IMR-90 (cell line): Measurements from ENCODE around the gene RAI1. TPM values are rescaled to one million over a fixed set of nuclear protein-coding genes. Genes with fewer than 3 reads are reported as not detected.

Experiments
- ATAC-seq: fragments of 200-7000 bp; cut with Tn5 transposase; 2 replicates; pipeline ENCODE4 v1.9.1; 2020; ENCODE audit warnings: low read depth, mild to moderate bottlenecking, moderate library complexity
- BruUV-seq: library from RNA; stranded (reverse); fragments of 400-500 nt; replicated peaks from 2 replicates; lab custom pipeline; 2021; lab: Mats Ljungman, UMichigan
- CTCF ChIA-PET: fragments of 300-600 bp; formaldehyde crosslinking; extraction: SDS; loops from one replicate; lab custom pipeline; 2021; ENCODE audit warnings: antibody characterized with exemption; lab: Yijun Ruan, JAX
- POLR2A ChIA-PET: fragments of 300-600 bp; sonication (Branson Sonifier 250); formaldehyde crosslinking; loops from one replicate; lab custom pipeline; 2022; ENCODE audit warnings: antibody characterized with exemption; ENCODE audit not compliant: unreplicated experiment; lab: Charles Lee
- DNase-seq: peaks from one replicate; pipeline ENCODE4 v3.0.0; 2013
- H2AFZ ChIP-seq: replicated peaks from 2 replicates; pipeline ENCODE3; 2013; ENCODE audit warnings: low read length, mild to moderate bottlenecking; ENCODE audit not compliant: poor library complexity
- H2AK5ac ChIP-seq: 2 replicates; pipeline ENCODE4 v1.6.1; 2013; ENCODE audit warnings: low read depth, low read length, inconsistent platforms
- H2AK9ac ChIP-seq: replicated peaks from 2 replicates; pipeline ENCODE3; 2013; ENCODE audit warnings: mild to moderate bottlenecking, low read depth, low read length, moderate library complexity; ENCODE audit not compliant: poor library complexity
- H2BK120ac ChIP-seq: 2 replicates; pipeline ENCODE4 v1.6.1; 2013; ENCODE audit warnings: low read depth, low read length, inconsistent platforms
- H2BK15ac ChIP-seq: 3 replicates; pipeline ENCODE4 v1.6.1; 2013; ENCODE audit warnings: low read depth, low read length, inconsistent platforms
- H2BK20ac ChIP-seq: 2 replicates; pipeline ENCODE4 v1.6.1; 2013; ENCODE audit warnings: low read depth, mild to moderate bottlenecking, inconsistent platforms, low read length, moderate library complexity
- H2BK5ac ChIP-seq: 2 replicates; pipeline ENCODE4 v1.6.1; 2013; ENCODE audit warnings: mild to moderate bottlenecking, low read depth, low read length, inconsistent platforms; ENCODE audit not compliant: poor library complexity, severe bottlenecking
- H3K14ac ChIP-seq: replicated peaks from 2 replicates; pipeline ENCODE4 v1.6.1; 2013; ENCODE audit warnings: low read depth, low read length, inconsistent platforms
- H3K18ac ChIP-seq: 2 replicates; pipeline ENCODE4 v1.6.1; 2013; ENCODE audit warnings: low read depth, low read length, control low read depth
- H3K23ac ChIP-seq: 2 replicates; pipeline ENCODE4 v1.6.1; 2013; ENCODE audit warnings: low read depth, low read length, inconsistent platforms
- H3K27ac ChIP-seq: 2 replicates; pipeline ENCODE4 v1.5.1; 2013; ENCODE audit warnings: mild to moderate bottlenecking, control low read depth, low read length; ENCODE audit not compliant: insufficient read depth
- H3K27me3 ChIP-seq: 2 replicates; pipeline ENCODE4 v1.6.1; 2013; ENCODE audit warnings: low read length; ENCODE audit not compliant: control insufficient read depth, insufficient read depth
- H3K36me3 ChIP-seq: 2 replicates; pipeline ENCODE4 v1.6.1; 2013; ENCODE audit warnings: low read length, mixed read lengths; ENCODE audit not compliant: control insufficient read depth, insufficient read depth
- H3K4ac ChIP-seq: 2 replicates; pipeline ENCODE4 v1.6.1; 2013; ENCODE audit warnings: low read depth, low read length, inconsistent platforms
- H3K4me1 ChIP-seq: 2 replicates; pipeline ENCODE4 v1.6.1; 2013; ENCODE audit warnings: low read length, mixed read lengths; ENCODE audit not compliant: control insufficient read depth, insufficient read depth
- H3K4me2 ChIP-seq: 2 replicates; pipeline ENCODE4 v1.6.1; 2013; ENCODE audit warnings: low read depth, mild to moderate bottlenecking, control low read depth, low read length, moderate library complexity
- H3K4me3 ChIP-seq: 2 replicates; pipeline ENCODE4 v1.5.1; 2013; ENCODE audit warnings: low read depth, mild to moderate bottlenecking, control low read depth, low read length, moderate library complexity; ENCODE audit not compliant: insufficient read depth
- H3K56ac ChIP-seq: 2 replicates; pipeline ENCODE4 v1.6.1; 2013; ENCODE audit warnings: low read length, inconsistent platforms; ENCODE audit not compliant: insufficient read depth; ENCODE audit errors: extremely low read depth
- H3K79me1 ChIP-seq, 2 experiments: 2 replicates each; pipeline ENCODE4 v1.6.1; 2013; ENCODE audit warnings: low read length in 2 of 2, inconsistent platforms in 1 of 2, low read depth in 1 of 2
- H3K9ac ChIP-seq: 2 replicates; pipeline ENCODE4 v1.6.1; 2013; ENCODE audit warnings: low read depth, low read length, control low read depth
- H3K9me1 ChIP-seq: 2 replicates; pipeline ENCODE4 v1.6.1; 2013; ENCODE audit warnings: low read length, inconsistent platforms; ENCODE audit not compliant: insufficient read depth
- H3K9me3 ChIP-seq: 2 replicates; pipeline ENCODE4 v1.6.1; 2013; ENCODE audit warnings: low read length; ENCODE audit not compliant: control insufficient read depth, insufficient read depth
- H4K20me1 ChIP-seq: 2 replicates; pipeline ENCODE4 v1.6.1; 2013; ENCODE audit warnings: low read length, inconsistent platforms; ENCODE audit not compliant: insufficient read depth
- H4K5ac ChIP-seq: 2 replicates; pipeline ENCODE4 v1.6.1; 2013; ENCODE audit warnings: mild to moderate bottlenecking, low read depth, low read length, control low read depth
- H4K8ac ChIP-seq, 2 experiments: 2 replicates each; pipeline ENCODE4 v1.6.1; 2013; ENCODE audit warnings: low read depth in 2 of 2, low read length in 2 of 2, control low read depth in 1 of 2, inconsistent platforms in 1 of 2
- H4K91ac ChIP-seq: 2 replicates; pipeline ENCODE4 v1.6.1; 2013; ENCODE audit warnings: low read depth, low read length, inconsistent platforms; ENCODE audit not compliant: insufficient read depth
- CEBPB ChIP-seq: IDR thresholded peaks from 2 replicates; pipeline ENCODE4 v1.6.1; 2012; ENCODE audit warnings: low read depth, low read length, improper control_type of control experiment
- FOS ChIP-seq: fragments of 150-350 bp; IDR thresholded peaks from 2 replicates; pipeline ENCODE4 v1.6.1; 2016; ENCODE audit warnings: low read depth, low read length
- MXI1 ChIP-seq: IDR thresholded peaks from 2 replicates; pipeline ENCODE4 v1.6.1; 2012; ENCODE audit warnings: low read depth, mild to moderate bottlenecking, low read length, moderate library complexity, borderline replicate concordance
- NFE2L2 ChIP-seq: fragments of 150-350 bp; IDR thresholded peaks from 2 replicates; pipeline ENCODE4 v1.6.1; 2016; ENCODE audit warnings: low read depth, mild to moderate bottlenecking, low read length
- POLR2A ChIP-seq: IDR thresholded peaks from 2 replicates; pipeline ENCODE4 v1.6.1; 2012; ENCODE audit warnings: mild to moderate bottlenecking, low read depth, low read length
- RFX5 ChIP-seq: IDR thresholded peaks from 2 replicates; pipeline ENCODE4 v1.8.0; 2012; ENCODE audit warnings: low read depth, mild to moderate bottlenecking, low read length, moderate library complexity
- SMC3 ChIP-seq: fragments of 150-350 bp; IDR thresholded peaks from 2 replicates; pipeline ENCODE4 v1.6.1; 2016; ENCODE audit warnings: low read depth, mild to moderate bottlenecking, antibody characterized with exemption, low read length, moderate library complexity
- WGBS, 2 experiments: methylation state at CpG; one replicate each; pipeline versions ENCODE4 v1.1.5 to v1.1.7; 2013; ENCODE audit warnings: missing lambda C conversion rate in 2 of 2; ENCODE audit not compliant: insufficient read length in 1 of 2; ENCODE audit errors: extremely low coverage in 2 of 2; 5-methylcytosine and 5-hydroxymethylcytosine counted together
- dilution Hi-C: fragments of 300-500 bp; cut with HindIII; formaldehyde crosslinking; loops from one replicate; pipeline ENCODE4 v1.14.3; 2018; ENCODE audit warnings: low sequenced_read_pairs; ENCODE audit not compliant: unreplicated experiment
- in situ Hi-C: fragments of 300-500 bp; cut with MboI; formaldehyde crosslinking; loops from 3 replicates; pipeline ENCODE4 v1.14.3; 2019; ENCODE audit warnings: low sequenced_read_pairs, inconsistent platforms, mixed read lengths
- intact Hi-C: fragments of 100-400 bp; cut with micrococcal nuclease; formaldehyde crosslinking; loops from 2 replicates; pipeline ENCODE4 v1.10.0; 2022
- polyA plus RNA-seq, 3 experiments: library from polyadenylated mRNA; depleted of rRNA; stranded (reverse); fragments of >200 nt; gene quantifications; 2 replicates each; pipeline ENCODE4 v1.2.3, GENCODE V29; 2012; ENCODE audit warnings: low replicate concordance in 1 of 3
- total RNA-seq: library from RNA; depleted of rRNA; stranded (reverse); fragments of >200 nt; gene quantifications from 2 replicates; pipeline ENCODE4 v1.2.3, GENCODE V29; 2012
- TF ChIP-seq, protein P1 (sequence below): fragments of 150-350 bp; IDR thresholded peaks from 2 replicates; pipeline ENCODE4 v1.6.1; 2016; ENCODE audit warnings: low read depth, mild to moderate bottlenecking, low read length, moderate library complexity, borderline replicate concordance
- TF ChIP-seq, protein P2 (sequence below): fragments of 150-350 bp; IDR thresholded peaks from 2 replicates; pipeline ENCODE4 v1.6.1; 2017; ENCODE audit warnings: mild to moderate bottlenecking, antibody characterized with exemption, low read length, low read depth
- TF ChIP-seq, protein P3 (sequence below): conservative IDR thresholded peaks from 2 replicates; pipeline ENCODE4 v1.5.1; 2012; ENCODE audit warnings: mild to moderate bottlenecking, low read depth, low read length, improper control_type of control experiment

The RAI1 gene
- total and polyA plus RNA-seq, 2 of the 4 experiments (the other 2 are of a cell fraction), result 1.8 to 10.5 TPM

DNA sequence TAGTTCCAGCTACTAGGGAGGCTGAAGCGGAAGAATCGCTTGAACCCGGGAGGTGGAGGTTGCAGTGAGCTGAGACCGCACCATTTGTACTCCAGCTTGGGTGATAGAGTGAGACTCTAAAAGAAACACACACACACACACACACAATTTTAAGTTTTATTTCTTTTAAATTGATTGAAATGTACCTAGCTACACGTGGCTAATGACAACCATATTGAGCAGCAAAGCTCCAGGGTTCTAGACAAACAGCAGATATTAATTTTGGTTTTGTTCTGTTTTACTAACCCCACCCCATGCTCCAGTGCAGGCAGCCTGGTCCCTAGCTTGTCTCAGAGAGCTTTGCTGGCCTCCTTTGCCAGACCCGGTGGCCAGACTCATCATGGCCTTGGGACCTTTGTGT, 16.0 kb upstream of the RAI1 start:
- ChIA-PET POLR2A (no interaction called here), CTCF (interaction anchor here (0.7 kb wide), 1 partner anchor 14 kb away, joined by 6 read pairs; no protein-coding TSS in a partner anchor)
- Histone ChIP-seq H3K4ac (no peak overlapping the region), H2AK9ac (no peak overlapping the region), H3K23ac (no peak overlapping the region), H3K18ac (no peak overlapping the region), H3K4me1 (peaks cover 8% of the 10 kb centered on the region), H4K8ac (no peak overlapping the region), H3K27me3 (no peaks in the 10 kb centered on the region; the same call in 1 of the 2 replicates), H2BK120ac (no peak overlapping the region), H4K20me1 (no peaks in the 10 kb centered on the region), H2AFZ (no peak overlapping the region), H3K9ac (no peak overlapping the region), H3K27ac (no peak overlapping the region), H3K36me3 (no peaks in the 10 kb centered on the region), H3K9me1 (peaks cover 14% of the 10 kb centered on the region), H2BK5ac (no peak overlapping the region), H4K91ac (no peak overlapping the region), H2BK20ac (no peak overlapping the region), H3K4me3 (no peak overlapping the region), H3K4me2 (no peak overlapping the region), H3K9me3 (no peaks in the 10 kb centered on the region), H3K14ac (no peak overlapping the region), H3K56ac (no peak overlapping the region), H4K5ac (no peak overlapping the region), H2AK5ac (no peak overlapping the region), H3K79me1 (no peaks in the 10 kb centered on the region), H2BK15ac (no peak overlapping the region)
- WGBS, 2 experiments, result 33% methylated on average over 1 of the region's 6 CpGs; no CpG with 5 or more reads in 1 of the 2 experiments
- no peak for DNase-seq
- intact Hi-C loops, result no loop called here
- BruUV-seq, result no TSS peak
- in situ Hi-C loops, result no loop called here
- no peak for ATAC-seq
- TF ChIP-seq RFX5, result no peak
- TF ChIP-seq, protein P1, sequence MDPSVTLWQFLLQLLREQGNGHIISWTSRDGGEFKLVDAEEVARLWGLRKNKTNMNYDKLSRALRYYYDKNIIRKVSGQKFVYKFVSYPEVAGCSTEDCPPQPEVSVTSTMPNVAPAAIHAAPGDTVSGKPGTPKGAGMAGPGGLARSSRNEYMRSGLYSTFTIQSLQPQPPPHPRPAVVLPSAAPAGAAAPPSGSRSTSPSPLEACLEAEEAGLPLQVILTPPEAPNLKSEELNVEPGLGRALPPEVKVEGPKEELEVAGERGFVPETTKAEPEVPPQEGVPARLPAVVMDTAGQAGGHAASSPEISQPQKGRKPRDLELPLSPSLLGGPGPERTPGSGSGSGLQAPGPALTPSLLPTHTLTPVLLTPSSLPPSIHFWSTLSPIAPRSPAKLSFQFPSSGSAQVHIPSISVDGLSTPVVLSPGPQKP, result no peak
- TF ChIP-seq, protein P2, sequence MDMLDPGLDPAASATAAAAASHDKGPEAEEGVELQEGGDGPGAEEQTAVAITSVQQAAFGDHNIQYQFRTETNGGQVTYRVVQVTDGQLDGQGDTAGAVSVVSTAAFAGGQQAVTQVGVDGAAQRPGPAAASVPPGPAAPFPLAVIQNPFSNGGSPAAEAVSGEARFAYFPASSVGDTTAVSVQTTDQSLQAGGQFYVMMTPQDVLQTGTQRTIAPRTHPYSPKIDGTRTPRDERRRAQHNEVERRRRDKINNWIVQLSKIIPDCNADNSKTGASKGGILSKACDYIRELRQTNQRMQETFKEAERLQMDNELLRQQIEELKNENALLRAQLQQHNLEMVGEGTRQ, result no peak
- no peak for TF ChIP-seq CEBPB
- no peak for TF ChIP-seq MXI1
- no peak for TF ChIP-seq SMC3
- TF ChIP-seq FOS, result no peak
- no peak for TF ChIP-seq NFE2L2
- TF ChIP-seq, protein P3, sequence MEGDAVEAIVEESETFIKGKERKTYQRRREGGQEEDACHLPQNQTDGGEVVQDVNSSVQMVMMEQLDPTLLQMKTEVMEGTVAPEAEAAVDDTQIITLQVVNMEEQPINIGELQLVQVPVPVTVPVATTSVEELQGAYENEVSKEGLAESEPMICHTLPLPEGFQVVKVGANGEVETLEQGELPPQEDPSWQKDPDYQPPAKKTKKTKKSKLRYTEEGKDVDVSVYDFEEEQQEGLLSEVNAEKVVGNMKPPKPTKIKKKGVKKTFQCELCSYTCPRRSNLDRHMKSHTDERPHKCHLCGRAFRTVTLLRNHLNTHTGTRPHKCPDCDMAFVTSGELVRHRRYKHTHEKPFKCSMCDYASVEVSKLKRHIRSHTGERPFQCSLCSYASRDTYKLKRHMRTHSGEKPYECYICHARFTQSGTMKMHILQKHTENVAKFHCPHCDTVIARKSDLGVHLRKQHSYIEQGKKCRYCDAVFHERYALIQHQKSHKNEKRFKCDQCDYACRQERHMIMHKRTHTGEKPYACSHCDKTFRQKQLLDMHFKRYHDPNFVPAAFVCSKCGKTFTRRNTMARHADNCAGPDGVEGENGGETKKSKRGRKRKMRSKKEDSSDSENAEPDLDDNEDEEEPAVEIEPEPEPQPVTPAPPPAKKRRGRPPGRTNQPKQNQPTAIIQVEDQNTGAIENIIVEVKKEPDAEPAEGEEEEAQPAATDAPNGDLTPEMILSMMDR, result no peak
- no peak for TF ChIP-seq POLR2A
- dilution Hi-C loops, result no loop called here
